A172 (cell line): ENCODE measurements around the gene FBXL15. TPM values are rescaled to one million over a fixed set of nuclear protein-coding genes. Genes with fewer than 3 reads are reported as not detected.

Experiments
- DNase-seq: peaks from one replicate; pipeline ENCODE4 v3.0.0-alpha.2; 2015; ENCODE audit warnings: low spot score
- total RNA-seq: library from RNA; depleted of rRNA; stranded (reverse); fragments of >200 nt; shearing (Covaris generic); gene quantifications from 2 replicates; pipeline ENCODE4 v1.2.3, GENCODE V29; 2014

FBXL15 gene
- total RNA-seq, 1 experiment from 2014 or later: 14.6 TPM

GRCh38 chr10:102426803-102427287, 6.2 kb downstream of the FBXL15 start:
- peak; percentile 50 for DNase-seq

- DNase-seq: no peak
Observed at GRCh38 chr10:102429468-102429867, 8.8 kb downstream of the FBXL15 start.

GRCh38 chr10:102431452-102432124, 11.0 kb downstream of the FBXL15 start:
- peak; percentile 44 for DNase-seq

GRCh38 chr10:102432162-102432950, 11.7 kb downstream of the FBXL15 start, which contains the start of gene CUEDC2:
Gene CUEDC2 (minus strand): TSS chr10:102432574. CDS start chr10:102425188, 7,386 bp downstream.
- DNase-seq: peak; percentile 95

GRCh38 chr10:102433619-102434046, 13.0 kb downstream of the FBXL15 start:
- no peak for DNase-seq

- no peak for DNase-seq
Observed at GRCh38 chr10:102434394-102435132, 13.9 kb downstream of the FBXL15 start.

- DNase-seq: no peak
Observed at GRCh38 chr10:102435133-102435497, 14.5 kb downstream of the FBXL15 start.

- no peak for DNase-seq
Observed at GRCh38 chr10:102435529-102436233, 15.0 kb downstream of the FBXL15 start.

GRCh38 chr10:102436312-102436711, 15.7 kb downstream of the FBXL15 start:
- no peak for DNase-seq

GRCh38 chr10:102437515-102437914, 16.9 kb downstream of the FBXL15 start:
- DNase-seq: no peak

GRCh38 chr10:102438374-102438773, 17.7 kb downstream of the FBXL15 start:
- no peak for DNase-seq

- no peak for DNase-seq
Observed at GRCh38 chr10:102444851-102445250, 24.2 kb downstream of the FBXL15 start.

- DNase-seq: peak; percentile 24
Observed at GRCh38 chr10:102449321-102450123, 28.9 kb downstream of the FBXL15 start.

- DNase-seq: no peak
Observed at GRCh38 chr10:102450124-102450373, 29.4 kb downstream of the FBXL15 start.

GRCh38 chr10:102450374-102451104, 29.9 kb downstream of the FBXL15 start:
- no peak for DNase-seq

GRCh38 chr10:102451105-102451969, 30.7 kb downstream of the FBXL15 start, which contains the start of gene C10orf95:
Gene C10orf95 (minus strand): TSS chr10:102451543. CDS start chr10:102451093, 450 bp downstream.
- DNase-seq: no peak

GRCh38 chr10:102452672-102453340, 32.2 kb downstream of the FBXL15 start:
- DNase-seq: peak; percentile 79

- DNase-seq: no peak
Observed at GRCh38 chr10:102453502-102453901, 32.9 kb downstream of the FBXL15 start.
